Esophagus squamous epithelium (tissue), 4 donors: ENCODE data around the gene SCN4A.
"Not testable (repeated sequence)": the region's sequence is repeated elsewhere in the genome, so short reads cannot be mapped to it uniquely, and the experiment has no call there.

ENCODE experiments used
- CTCF ChIP-seq, 6 experiments: fragments of 450-650 bp in 4 of 6; fragments of 200-600 bp in 2 of 6; sonication (generic) in 2 of 6; IDR thresholded peaks; one replicate each; pipeline ENCODE4 v1.5.1; 2016 to 2019; ENCODE audit warnings: antibody characterized with exemption in 6 of 6, mild to moderate bottlenecking in 4 of 6, moderate library complexity in 4 of 6
- POLR2A ChIP-seq, 4 donors: fragments of 450-650 bp; IDR thresholded peaks; one replicate each; pipeline ENCODE4 v1.6.1; 2017; ENCODE audit warnings: antibody characterized with exemption in 4 of 4, mild to moderate bottlenecking in 4 of 4, moderate library complexity in 3 of 4

GRCh38 chr17:63904796-63905195, 67.9 kb downstream of the SCN4A start:
- TF ChIP-seq POLR2A, CTCF (IDR thresholded peaks at IDR 0.05): not testable (repeated sequence)
